PC-3 (cell line): ENCODE data around the gene CTAG1A.
"Not testable (repeated sequence)": the region's sequence is repeated elsewhere in the genome, so short reads cannot be mapped to it uniquely, and the experiment has no call there.

ENCODE experiments used
- CTCF ChIP-seq: fragments of 300-600 bp; sonication (generic); conservative IDR thresholded peaks from 2 replicates; pipeline ENCODE4 v1.5.1; 2017; ENCODE audit warnings: antibody characterized with exemption, low read depth, mild to moderate bottlenecking, low read length
- EZH2 ChIP-seq: fragments of 300-600 bp; sonication (generic); IDR thresholded peaks from one replicate; pipeline ENCODE4 v1.6.1; 2017; ENCODE audit warnings: antibody characterized with exemption, mild to moderate bottlenecking, low read length; ENCODE audit not compliant: unreplicated experiment
- EZH2phosphoT487 ChIP-seq: fragments of 300-600 bp; sonication (generic); IDR thresholded peaks from 2 replicates; pipeline ENCODE4 v1.6.1; 2018; ENCODE audit warnings: mild to moderate bottlenecking, antibody characterized with exemption, low read length, borderline replicate concordance

GRCh38 chrX:154562295-154562694, 22.6 kb upstream of the CTAG1A start:
- TF ChIP-seq EZH2phosphoT487, EZH2, CTCF: not testable (repeated sequence)
